GM19452 (cell line): ENCODE measurements around the gene RNASE8.

Experiments used
- ATAC-seq: cut with Tn5 transposase; IDR thresholded peaks from one replicate; pipeline ENCODE4 v1.9.1; 2021; ENCODE audit not compliant: unreplicated experiment

Gene RNASE8

GRCh38 chr14:21090194-21090939, 32.7 kb downstream of the RNASE8 start:
- ATAC-seq: no peak

GRCh38 chr14:21090940-21091663, 33.5 kb downstream of the RNASE8 start:
- ATAC-seq: no peak

DNA sequence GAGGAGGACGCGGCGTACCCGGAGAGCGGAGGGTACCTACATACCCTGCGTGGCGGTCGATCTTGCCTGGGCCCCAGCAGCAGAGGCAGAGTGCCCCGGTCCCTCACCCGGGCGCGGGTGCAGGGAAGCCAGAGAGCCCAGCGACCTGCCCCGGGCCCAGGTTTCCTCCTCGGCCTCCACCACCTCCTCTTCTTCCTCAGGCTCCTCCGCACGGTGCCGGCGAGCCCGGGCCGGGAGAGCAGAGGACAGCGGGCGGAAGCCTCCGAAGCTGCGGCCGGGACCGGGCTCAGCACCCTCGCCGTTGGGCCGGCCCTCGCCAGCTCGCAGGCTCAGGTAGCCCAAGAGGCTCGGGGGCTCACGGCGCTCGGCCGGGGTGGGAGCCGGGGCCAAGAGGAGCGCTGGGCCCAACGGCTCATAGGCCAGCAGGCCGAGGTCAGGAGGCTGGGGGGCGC, 34.2 kb downstream of the RNASE8 start:
- no peak for ATAC-seq

GRCh38 chr14:21092273-21093011, 34.8 kb downstream of the RNASE8 start:
- peak; percentile 87 for ATAC-seq

GRCh38 chr14:21093018-21093417, 35.4 kb downstream of the RNASE8 start:
- ATAC-seq: no peak

DNA sequence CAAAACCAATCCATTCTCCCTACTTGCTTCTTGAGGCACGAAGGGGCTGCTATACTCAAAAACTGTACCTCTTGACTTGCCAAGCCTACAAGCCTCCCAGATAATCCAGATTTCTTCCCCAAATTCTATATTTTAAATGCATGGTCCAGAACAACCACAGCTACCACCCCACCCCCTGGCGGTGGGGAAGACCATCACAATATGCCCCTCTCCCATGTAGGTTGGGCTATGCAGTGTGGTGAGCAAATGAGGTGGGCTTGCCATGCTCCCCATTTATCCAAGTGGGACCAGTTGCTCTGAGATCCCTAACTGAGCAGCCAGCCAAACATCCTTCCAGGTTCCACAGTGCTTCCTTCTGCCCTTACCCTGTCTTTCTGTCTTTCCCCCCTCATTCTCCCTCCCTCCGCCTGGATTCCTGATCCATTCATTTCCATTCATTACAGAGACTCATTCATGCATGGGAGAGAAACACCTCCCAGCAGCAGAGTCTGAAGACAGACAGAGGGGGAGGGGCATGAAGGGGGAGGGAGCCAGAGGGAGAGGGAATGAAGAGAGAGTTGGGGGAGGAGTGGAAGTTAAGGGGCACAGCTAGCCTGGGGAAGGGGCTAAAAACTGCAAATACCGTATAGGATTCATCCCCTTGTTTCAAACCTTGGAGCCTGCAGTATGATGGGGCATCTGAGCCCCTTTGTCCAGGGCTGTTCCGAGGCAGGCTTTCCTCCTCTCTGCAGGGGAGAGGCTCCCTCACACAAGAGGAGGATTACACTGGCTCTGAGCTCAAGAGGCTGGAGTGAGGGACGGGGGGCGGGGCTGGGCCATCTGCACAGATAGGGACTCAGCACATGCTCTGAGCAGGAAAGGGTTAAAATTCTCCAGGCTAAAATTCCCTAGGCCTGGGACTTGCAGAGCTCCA, 36.4 kb downstream of the RNASE8 start:
- ATAC-seq: no peak

DNA sequence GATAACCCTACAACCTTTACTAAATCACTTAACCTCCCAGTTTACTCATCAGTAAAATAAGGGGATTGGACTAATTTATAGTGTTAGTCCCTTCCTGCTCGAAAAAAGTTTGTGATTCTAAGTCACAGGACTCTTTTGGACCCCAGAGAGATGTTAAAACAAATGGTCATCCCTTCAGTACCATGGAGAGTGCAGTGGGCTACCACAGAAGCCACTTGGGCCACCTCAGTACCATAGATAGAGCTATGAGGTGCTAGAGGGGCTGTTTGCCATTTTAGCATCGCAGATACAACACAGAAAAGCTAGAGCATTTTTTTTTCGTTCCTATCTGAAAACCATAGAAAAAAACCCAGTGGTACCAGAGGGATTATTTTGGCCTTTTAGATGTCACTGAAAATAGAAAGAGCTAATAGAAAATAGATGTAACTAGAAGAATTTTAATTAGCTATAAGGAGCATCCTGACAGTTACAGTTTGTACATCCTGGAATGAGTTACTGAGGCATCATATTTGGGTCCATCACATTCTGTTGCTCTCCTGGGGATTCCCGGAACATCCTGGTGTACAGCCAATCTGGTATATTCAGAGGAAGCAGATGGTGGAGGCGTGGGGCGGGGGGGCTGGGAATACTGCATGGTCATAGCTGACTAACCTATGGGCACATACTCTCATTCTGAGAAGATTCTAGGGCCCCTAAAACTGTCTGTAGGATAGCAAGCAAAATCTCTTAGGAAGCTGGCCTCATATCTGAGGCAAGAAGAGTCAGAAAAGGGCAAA, 38.0 kb downstream of the RNASE8 start:
- no peak for ATAC-seq

GRCh38 chr14:21096438-21096837, 38.8 kb downstream of the RNASE8 start:
- no peak for ATAC-seq

DNA sequence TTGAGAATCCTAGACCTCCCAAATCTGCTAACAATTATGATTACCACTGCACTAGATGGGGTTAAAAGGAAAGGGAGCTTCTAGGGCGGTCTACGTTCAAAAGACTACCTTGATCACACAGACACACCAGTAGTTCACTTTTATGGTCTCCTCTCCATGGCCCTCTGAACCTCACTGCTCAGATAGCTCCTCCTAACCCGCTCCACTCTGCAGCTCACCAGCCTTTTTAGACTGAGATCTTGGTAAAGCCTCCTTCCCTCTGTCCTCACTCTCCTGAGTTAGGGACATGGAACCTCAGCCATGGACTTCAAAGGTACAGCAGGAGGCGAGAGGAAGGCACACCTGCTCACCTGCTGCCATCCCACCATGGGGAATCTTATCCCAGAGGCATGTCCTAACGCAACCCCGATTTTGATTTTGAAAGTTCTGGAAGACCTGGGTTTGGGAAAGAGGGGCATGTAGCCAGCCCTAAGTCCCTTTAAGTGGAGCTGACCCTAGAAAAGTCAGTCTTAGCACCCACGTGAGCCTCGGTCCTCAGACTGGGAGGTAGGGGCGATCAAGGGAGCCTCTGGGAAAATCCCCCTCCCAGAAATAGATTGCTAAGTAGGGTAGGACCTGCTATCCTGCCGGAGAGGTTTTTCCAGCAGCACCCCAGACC, 39.5 kb downstream of the RNASE8 start:
- no peak for ATAC-seq

DNA sequence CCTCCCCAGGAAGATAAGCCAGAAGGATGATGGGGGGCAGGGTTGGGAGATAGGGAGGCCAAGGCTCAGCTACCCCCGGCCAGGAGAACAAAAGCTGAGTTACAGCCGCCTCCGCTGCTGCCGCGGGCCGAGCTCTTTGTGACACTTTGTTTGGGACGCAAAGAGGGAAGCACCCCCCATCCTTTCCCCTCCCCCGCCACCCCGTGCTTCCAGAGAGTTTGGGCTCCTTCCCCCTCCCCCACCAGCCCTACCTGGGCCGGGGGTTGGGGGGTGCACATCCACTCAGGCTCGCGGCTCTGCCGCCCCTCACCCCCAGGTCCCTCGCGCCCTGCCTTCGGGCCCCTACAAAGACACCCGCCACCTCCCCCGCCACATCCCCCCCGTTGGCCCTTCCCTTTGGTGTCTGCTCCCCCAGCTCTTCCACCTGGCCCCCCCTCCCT, 40.0 kb downstream of the RNASE8 start:
- no peak for ATAC-seq

GRCh38 chr14:21098076-21098891, 40.7 kb downstream of the RNASE8 start, which contains the start of gene ZNF219:
TSS of gene ZNF219 (minus strand) at chr14:21098655. CDS start at chr14:21093591, 5,064 bp downstream.
- ATAC-seq: no peak

GRCh38 chr14:21098892-21099595, 41.4 kb downstream of the RNASE8 start:
- no peak for ATAC-seq

DNA sequence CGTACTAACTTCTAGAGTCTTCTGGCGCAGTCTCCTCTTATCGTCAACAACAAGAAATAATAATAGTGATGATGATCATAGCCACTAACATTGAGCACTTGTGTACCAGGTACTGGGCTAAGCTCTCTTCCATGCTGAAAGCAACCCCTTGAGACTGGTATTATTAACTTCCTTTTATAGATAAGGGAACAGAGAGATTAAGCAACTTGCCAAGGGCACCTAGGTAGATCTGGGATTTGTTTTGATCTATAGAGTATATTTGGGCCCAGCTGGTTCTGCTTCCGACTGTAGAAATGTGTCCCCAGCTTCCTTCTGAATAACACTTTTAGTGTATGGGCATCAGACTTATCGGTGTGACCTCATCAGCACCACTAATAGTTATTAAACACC, 42.0 kb downstream of the RNASE8 start:
- no peak for ATAC-seq

DNA sequence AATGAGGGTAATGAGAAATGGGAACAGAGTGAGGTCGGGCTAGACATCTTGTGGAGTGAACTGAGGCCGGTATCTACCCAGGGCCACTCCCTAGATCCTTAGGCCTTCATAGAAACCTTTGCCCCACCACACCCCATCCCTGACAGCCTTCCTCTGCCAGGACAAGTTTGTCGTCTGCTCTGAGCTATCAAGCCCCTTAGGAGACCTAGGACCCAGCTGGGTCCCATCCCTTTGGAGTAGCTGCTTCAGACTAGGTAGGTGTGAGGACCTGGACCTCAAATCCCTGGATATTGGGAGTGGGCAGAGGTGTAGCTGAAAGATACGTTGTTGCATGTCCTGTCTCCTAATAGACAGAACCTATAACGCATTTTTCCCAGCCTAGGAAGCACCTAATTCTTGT, 43.3 kb downstream of the RNASE8 start, which contains the start of gene TMEM253:
TMEM253 (plus strand) TSS at position 136 of the 400 bp plus-strand sequence. CDS start 278 bp downstream, outside the sequence.
- ATAC-seq: no peak

- ATAC-seq: no peak
These were observed 44.3 kb downstream of the RNASE8 start for GRCh38 chr14:21101802-21102413.

GRCh38 chr14:21102521-21103410, 45.1 kb downstream of the RNASE8 start:
- no peak for ATAC-seq
